OCI-LY1 (cell line): ENCODE data around the gene AKT1.

ENCODE experiments used
- CTCF ChIP-seq: fragments of 200-600 bp; sonication (generic), shearing (Covaris generic); IDR thresholded peaks from 2 replicates; pipeline ENCODE4 v1.5.1; 2017; ENCODE audit warnings: mild to moderate bottlenecking, antibody characterized with exemption, low read length, moderate library complexity, mixed read lengths
- EZH2 ChIP-seq: fragments of 200-600 bp; sonication (generic), shearing (Covaris generic); IDR thresholded peaks from 2 replicates; pipeline ENCODE4 v1.8.0; 2017; ENCODE audit warnings: borderline replicate concordance, mixed run types, mild to moderate bottlenecking, antibody characterized with exemption, low read length, moderate library complexity, mixed read lengths

GRCh38 chr14:104822821-104823615, 27.5 kb upstream of the AKT1 start:
- TF ChIP-seq CTCF: no peak
- TF ChIP-seq EZH2: no peak
